NCI-H2171 treated with DMSO at 0.1 percent for 48 hours (cell line): ENCODE measurements around the gene VASN.

Experiments used
- DNase-seq: peaks from one replicate; lab custom pipeline; 2025; lab: John Stamatoyannopoulos, UW

The VASN gene

GRCh38 chr16:4372578-4373355 lies 1.1 kb downstream of the VASN start:
- DNase-seq = peak; percentile 55

DNA sequence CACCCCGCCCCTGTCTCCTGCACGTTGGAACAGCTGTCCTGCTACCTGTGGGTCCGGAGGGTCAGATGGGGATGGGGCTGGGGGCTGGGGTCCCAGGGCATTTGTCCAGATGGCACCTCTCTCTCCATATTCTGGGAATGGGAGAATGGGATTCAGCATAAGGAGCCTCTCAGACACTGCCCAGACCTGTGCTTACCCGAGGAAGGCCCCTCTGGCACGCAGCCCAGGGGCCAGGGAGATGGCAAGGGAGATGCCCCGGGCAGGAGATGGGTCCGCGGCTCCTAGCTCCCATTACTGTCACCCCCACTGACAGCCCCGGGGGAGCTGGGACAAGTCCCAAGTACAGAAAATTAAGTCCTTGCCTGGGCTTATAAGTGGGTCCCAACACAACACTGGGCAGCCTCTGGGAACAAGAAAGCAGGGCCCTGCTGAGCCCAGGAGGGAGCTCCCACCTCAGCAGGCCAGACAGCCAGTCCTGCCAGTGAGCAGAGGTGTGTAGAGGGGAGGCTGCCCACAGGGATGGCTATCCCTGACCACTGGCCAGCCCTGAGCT lies 1.8 kb downstream of the VASN start:
- DNase-seq = peak; percentile 38

DNA sequence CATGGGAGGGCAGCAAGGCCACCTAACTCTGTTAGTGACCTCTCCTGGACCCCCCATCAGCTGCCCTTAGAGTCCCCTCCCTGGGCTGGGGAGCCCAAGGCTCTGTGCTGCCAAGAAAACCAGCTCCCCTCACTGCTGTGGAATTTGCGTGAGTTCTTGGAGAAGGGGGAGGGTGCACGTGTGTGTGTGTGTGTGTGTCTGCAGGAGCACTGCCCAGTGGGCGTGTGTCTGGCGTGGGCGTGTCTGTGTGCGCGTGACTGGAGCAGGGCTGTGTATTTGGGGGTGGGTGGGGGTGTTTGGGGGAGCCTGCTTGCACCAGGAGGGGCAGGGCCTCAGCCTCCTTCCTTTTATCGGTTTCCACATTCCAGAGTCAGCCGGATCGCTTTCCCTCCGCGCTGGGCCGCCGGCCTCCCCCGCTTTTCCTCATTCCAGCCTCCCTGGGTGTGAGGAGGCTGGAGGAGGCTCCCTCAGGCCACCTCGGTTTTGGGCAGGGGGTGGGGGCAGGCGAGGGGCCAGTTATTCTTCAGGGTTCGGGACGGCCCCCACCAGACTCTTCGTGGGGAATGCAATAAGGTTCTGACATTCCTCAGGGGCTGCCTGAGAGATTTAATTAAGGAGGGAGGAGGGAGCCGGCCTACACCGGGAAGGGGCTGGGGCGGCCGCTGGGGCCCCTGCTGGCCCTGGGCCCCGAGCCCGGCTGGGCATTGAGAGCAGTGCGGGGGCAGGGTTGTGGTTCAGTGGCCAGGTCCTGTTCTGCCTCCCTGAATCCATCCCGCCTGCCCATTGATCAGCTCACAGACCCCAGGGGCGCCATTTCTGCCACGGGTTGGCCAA lies 2.5 kb downstream of the VASN start:
- no peak for DNase-seq

- no peak for DNase-seq
Measured at GRCh38 chr16:4375717-4376116, 4.1 kb downstream of the VASN start.

DNA sequence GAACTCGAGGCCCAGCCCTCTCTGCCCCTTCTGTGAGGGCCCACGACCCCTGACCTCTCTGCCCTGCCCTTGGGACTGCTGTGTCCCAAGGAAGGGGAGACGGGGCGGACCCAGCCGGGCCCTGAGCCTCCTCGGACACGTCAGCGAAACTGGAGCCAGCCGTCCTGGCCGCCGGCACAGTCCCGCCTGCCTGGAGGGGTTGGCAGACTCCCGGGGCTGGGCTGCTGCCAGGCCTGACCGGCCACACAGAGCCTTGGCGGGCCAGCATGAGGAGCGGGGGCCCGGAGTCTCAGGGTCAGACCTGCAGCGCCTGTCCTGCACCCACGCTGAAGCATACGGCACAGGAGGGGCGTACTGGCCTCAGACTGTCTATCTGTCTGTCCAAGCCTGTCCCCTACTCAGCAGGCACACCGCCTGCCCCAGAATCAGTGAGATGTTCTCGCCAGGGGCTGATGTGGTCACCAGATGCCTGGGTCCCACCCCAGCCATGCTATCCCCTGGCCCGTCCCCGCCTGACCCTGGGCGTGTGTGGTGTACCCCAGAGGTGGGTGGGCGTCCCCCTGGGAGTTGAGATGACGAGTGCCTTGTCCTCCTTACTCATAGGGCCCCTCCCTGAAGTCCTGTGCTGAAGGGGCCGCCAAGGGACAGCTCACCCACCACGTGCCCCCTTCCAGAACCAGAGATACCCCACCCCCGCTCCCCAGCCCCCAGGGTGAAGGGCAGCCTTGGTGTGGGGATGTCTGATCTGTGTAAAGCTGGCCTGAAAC lies 4.7 kb downstream of the VASN start:
- no peak for DNase-seq

- DNase-seq = no peak
Measured at GRCh38 chr16:4376893-4377572, 5.4 kb downstream of the VASN start.

- no peak for DNase-seq
Measured at GRCh38 chr16:4377573-4378154, 6.0 kb downstream of the VASN start.

DNA sequence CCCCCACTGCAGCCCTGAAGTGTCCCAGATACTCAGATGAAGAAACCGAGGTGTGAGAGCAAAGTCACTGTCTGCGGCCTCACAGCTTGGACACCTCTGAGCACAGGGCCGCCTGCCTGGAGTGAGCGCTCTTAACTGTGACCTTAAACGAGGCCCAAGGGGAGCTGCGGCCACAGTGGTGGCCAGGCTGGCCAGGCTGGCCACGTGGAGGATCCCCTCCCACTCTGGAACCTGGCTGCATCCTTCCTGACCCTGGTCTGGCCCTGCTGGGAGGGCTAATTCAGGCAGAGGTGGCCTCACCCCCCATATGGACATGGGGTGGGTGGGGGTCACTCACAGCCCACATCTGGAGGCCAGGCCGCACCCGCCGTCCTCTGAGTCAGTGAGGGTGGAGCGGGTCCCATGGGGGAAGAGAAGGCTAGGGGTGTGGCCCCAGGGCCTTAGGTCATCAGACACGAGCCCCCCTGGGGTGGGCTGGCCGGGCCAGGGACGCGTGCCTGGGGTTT lies 6.6 kb downstream of the VASN start:
- DNase-seq = no peak

DNA sequence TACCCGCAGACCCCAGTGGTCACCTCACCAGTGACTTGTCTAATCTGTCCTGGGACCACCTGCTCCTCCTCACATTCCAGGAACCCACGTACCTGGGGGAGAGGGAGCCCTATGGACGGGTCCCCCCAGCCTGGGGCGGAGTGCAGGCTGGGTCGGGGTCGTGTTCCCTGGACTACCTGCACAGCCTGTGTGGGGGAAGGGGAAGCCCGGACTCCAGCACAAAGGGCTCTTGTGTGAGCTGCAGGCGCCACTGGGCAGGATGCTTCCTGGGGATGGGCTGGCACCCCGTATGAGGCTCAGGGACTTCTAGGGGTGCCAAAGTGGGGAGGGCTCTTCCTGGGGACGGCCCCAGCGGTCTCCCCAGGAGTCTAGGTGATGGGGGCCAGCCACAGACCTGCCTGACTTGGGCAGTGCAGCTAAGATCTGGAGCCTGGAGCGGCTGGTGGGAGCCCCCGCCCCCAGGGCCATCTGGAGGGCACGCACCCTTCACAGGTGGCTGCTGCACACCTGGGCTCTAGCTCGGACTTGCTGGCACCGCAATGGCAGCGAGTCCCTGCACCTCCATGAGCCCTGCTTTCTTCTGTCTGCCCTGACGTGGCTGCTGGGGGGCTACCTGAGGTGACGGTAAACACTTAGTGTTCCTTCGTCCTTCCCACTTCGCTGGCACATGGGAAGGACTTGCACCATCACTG lies 7.5 kb downstream of the VASN start:
- peak; percentile 13 for DNase-seq

DNA sequence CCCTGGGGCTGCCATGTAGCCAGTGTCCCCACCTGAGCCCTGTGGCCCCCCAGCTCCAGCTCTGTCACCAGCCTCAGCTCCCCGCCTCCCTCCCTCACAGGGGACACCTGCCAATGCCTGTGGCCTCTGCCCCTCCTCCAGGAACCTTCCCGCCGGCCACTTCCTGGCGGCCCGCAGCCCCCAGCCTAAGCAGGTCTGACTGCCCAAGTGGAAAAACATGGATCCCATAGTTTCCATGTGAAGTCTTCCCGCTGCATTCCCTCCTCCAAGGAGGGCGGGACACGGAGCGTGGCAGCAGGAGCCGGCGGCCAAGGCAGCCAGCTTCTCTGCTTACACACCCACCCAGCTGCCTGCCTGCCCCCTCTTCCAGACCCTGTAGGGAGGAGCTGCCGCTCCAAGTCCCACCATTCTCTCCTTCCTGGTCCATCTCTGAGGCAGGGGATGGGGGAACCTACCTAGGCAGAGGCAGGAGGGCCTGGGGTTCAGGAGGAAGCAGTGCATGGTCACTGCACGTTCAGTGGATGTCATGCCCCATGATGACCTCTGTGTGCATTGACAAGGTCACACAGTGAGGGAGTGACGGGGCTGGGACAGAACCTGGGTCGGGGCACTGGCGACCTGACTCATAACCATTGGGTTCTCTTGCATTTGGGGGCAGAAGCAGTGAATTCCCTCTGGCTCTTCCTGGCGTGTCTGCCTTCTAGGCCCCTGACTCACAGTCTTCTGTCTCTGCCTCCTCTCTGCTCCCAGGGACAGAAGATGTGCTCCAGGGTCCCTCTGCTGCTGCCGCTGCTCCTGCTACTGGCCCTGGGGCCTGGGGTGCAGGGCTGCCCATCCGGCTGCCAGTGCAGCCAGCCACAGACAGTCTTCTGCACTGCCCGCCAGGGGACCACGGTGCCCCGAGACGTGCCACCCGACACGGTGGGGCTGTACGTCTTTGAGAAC lies 8.7 kb downstream of the VASN start:
- no peak for DNase-seq

DNA sequence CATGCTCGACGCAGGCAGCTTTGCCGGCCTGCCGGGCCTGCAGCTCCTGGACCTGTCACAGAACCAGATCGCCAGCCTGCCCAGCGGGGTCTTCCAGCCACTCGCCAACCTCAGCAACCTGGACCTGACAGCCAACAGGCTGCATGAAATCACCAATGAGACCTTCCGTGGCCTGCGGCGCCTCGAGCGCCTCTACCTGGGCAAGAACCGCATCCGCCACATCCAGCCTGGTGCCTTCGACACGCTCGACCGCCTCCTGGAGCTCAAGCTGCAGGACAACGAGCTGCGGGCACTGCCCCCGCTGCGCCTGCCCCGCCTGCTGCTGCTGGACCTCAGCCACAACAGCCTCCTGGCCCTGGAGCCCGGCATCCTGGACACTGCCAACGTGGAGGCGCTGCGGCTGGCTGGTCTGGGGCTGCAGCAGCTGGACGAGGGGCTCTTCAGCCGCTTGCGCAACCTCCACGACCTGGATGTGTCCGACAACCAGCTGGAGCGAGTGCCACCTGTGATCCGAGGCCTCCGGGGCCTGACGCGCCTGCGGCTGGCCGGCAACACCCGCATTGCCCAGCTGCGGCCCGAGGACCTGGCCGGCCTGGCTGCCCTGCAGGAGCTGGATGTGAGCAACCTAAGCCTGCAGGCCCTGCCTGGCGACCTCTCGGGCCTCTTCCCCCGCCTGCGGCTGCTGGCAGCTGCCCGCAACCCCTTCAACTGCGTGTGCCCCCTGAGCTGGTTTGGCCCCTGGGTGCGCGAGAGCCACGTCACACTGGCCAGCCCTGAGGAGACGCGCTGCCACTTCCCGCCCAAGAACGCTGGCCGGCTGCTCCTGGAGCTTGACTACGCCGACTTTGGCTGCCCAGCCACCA lies 9.7 kb downstream of the VASN start:
- DNase-seq = no peak

- no peak for DNase-seq
Measured at GRCh38 chr16:4381935-4382794, 10.5 kb downstream of the VASN start.

GRCh38 chr16:4382795-4383357 lies 11.2 kb downstream of the VASN start:
- no peak for DNase-seq

- DNase-seq = no peak
Measured at GRCh38 chr16:4383591-4384444, 12.2 kb downstream of the VASN start.

GRCh38 chr16:4384509-4384942 lies 12.9 kb downstream of the VASN start:
- no peak for DNase-seq
